OCI-LY7 (cell line): ENCODE results near the gene FANCG. TPM values are rescaled to one million over a fixed set of nuclear protein-coding genes. Genes with fewer than 3 reads are reported as not detected.
A peak's percentile ranks its signal among the peaks of the same experiment; 100 is the strongest.

Experiments
- BruUV-seq: library from RNA; stranded (reverse); fragments of 400-500 nt; replicated peaks from 2 replicates; lab custom pipeline; 2021; lab: Mats Ljungman, UMichigan
- CTCF ChIA-PET: fragments of 300-600 bp; sonication (Branson Sonifier 250); formaldehyde crosslinking; loops from one replicate; lab custom pipeline; 2022; ENCODE audit warnings: antibody characterized with exemption; ENCODE audit not compliant: unreplicated experiment; lab: Charles Lee
- POLR2A ChIA-PET: fragments of 300-600 bp; sonication (Branson Sonifier 250); formaldehyde crosslinking; loops from one replicate; lab custom pipeline; 2022; ENCODE audit warnings: antibody characterized with exemption; lab: Charles Lee
- DNase-seq: peaks from one replicate; pipeline ENCODE4 v3.0.0-alpha.2; 2015; ENCODE audit warnings: low spot score
- H2AFZ ChIP-seq: fragments of 200-600 bp; sonication (generic), shearing (Covaris generic); 2 replicates; pipeline ENCODE4 v1.6.1; 2014; ENCODE audit warnings: mild to moderate bottlenecking, antibody characterized with exemption, low read length, moderate library complexity
- H3K27ac ChIP-seq: fragments of 200-600 bp; sonication (generic); 2 replicates; pipeline ENCODE4 v1.5.1; 2014; ENCODE audit warnings: mixed run types, low read depth, mild to moderate bottlenecking, moderate library complexity, low read length, inconsistent platforms; ENCODE audit not compliant: poor library complexity, severe bottlenecking
- H3K36me3 ChIP-seq: fragments of 200-600 bp; sonication (generic); 2 replicates; pipeline ENCODE4 v1.6.1; 2014; ENCODE audit warnings: mild to moderate bottlenecking, antibody characterized with exemption, low read length, moderate library complexity, mixed read lengths; ENCODE audit not compliant: insufficient read depth
- H3K4me1 ChIP-seq: fragments of 200-600 bp; sonication (generic); 2 replicates; pipeline ENCODE4 v1.5.1; 2014; ENCODE audit warnings: mild to moderate bottlenecking, low read length; ENCODE audit not compliant: insufficient read depth, poor library complexity, severe bottlenecking
- H3K4me2 ChIP-seq: fragments of 200-600 bp; sonication (generic); 2 replicates; pipeline ENCODE4 v1.6.1; 2014; ENCODE audit warnings: mild to moderate bottlenecking, low read length
- H3K4me3 ChIP-seq: fragments of 200-600 bp; sonication (generic); 2 replicates; pipeline ENCODE4 v1.5.1; 2014; ENCODE audit warnings: mild to moderate bottlenecking, low read depth, low read length; ENCODE audit not compliant: poor library complexity, severe bottlenecking
- H3K79me2 ChIP-seq: fragments of 200-600 bp; sonication (generic); 2 replicates; pipeline ENCODE4 v1.6.1; 2016; ENCODE audit warnings: low read depth, mild to moderate bottlenecking, low read length, moderate library complexity, mixed read lengths; ENCODE audit not compliant: insufficient read depth
- H3K9me2 ChIP-seq: fragments of 200-600 bp; sonication (generic); 2 replicates; pipeline ENCODE4 v1.6.1; 2016; ENCODE audit warnings: mild to moderate bottlenecking, low read length, mixed read lengths; ENCODE audit not compliant: insufficient read depth
- H3K9me3 ChIP-seq: fragments of 200-600 bp; sonication (generic); 2 replicates; pipeline ENCODE4 v1.6.1; 2014; ENCODE audit warnings: mild to moderate bottlenecking, mixed run types, low read length, mixed read lengths
- H4K20me1 ChIP-seq: fragments of 200-600 bp; sonication (generic); 2 replicates; pipeline ENCODE4 v1.6.1; 2014; ENCODE audit warnings: mild to moderate bottlenecking, antibody characterized with exemption, low read length, moderate library complexity, mixed read lengths; ENCODE audit not compliant: insufficient read depth
- CTCF ChIP-seq: fragments of 200-600 bp; sonication (generic); conservative IDR thresholded peaks from 2 replicates; pipeline ENCODE4 v1.5.1; 2014; ENCODE audit warnings: mild to moderate bottlenecking, antibody characterized with exemption, low read length, moderate library complexity, mixed read lengths
- EZH2phosphoT487 ChIP-seq: fragments of 200-600 bp; sonication (generic); IDR thresholded peaks from 2 replicates; pipeline ENCODE4 v1.6.1; 2018; ENCODE audit warnings: low read depth, borderline replicate concordance, mild to moderate bottlenecking, mixed run types, antibody characterized with exemption, low read length, moderate library complexity, mixed read lengths
- intact Hi-C: fragments of 100-400 bp; cut with micrococcal nuclease; formaldehyde crosslinking; loops from one replicate; pipeline ENCODE4 v1.10.0; 2022; ENCODE audit not compliant: unreplicated experiment
- total RNA-seq, 2 experiments: library from RNA; depleted of rRNA in 1 of 2; stranded (reverse); fragments of >200 nt in 1 of 2; shearing (Covaris generic) in 1 of 2; gene quantifications; 2 replicates each; pipeline ENCODE4 v1.2.3, GENCODE V29; 2014 to 2022

Gene FANCG
- total RNA-seq, 2 experiments from 2014 or later, result 85.1 to 121 TPM

- Histone ChIP-seq H3K4me3 (peak within 1 kb of the TSS; percentile 92), H3K36me3 (peaks cover 87% of the 10 kb centered on the region), H3K9me3 (no peaks in the 10 kb centered on the region), H3K79me2 (peaks cover 43% of the 10 kb centered on the region), H3K27ac (peak within 1 kb of the TSS; percentile 92), H3K4me1 (peaks cover 29% of the 10 kb centered on the region), H4K20me1 (peaks cover 26% of the 10 kb centered on the region), H2AFZ (no peak within 1 kb of the TSS; the same call in 1 of the 2 replicates), H3K9me2 (no peaks in the 10 kb centered on the region), H3K4me2 (peak within 1 kb of the TSS; percentile 96)
- ChIA-PET CTCF (interaction anchor here (0.6 to 1.0 kb wide), 2 partner anchors 8 to 144 kb away, joined by 3 to 4 read pairs; no protein-coding TSS in a partner anchor), POLR2A (interaction anchor here (0.6 to 1.0 kb wide), 2 partner anchors 25 to 27 kb away, joined by 3 to 8 read pairs; no protein-coding TSS in a partner anchor)
- intact Hi-C loops, result loop anchor here (1.0 to 10.0 kb wide), 3 partner anchors 83 to 662 kb away; partner anchors contain the start of genes CREB3, DNAJB5, TESK1 and TLN1
- BruUV-seq, result no TSS peak
- no peak for TF ChIP-seq EZH2phosphoT487
- no peak for TF ChIP-seq CTCF
- peak; percentile 97 for DNase-seq
These were observed 7.1 kb downstream of the FANCG start, which contains the start of gene VCP for GRCh38 chr9:35072461-35073278. Gene VCP (minus strand): TSS chr9:35072625. CDS start chr9:35072353, 272 bp downstream.

GRCh38 chr9:35071814-35072460 lies 7.8 kb downstream of the FANCG start:
- no TSS peak for BruUV-seq

More at GRCh38 chr9:35071814-35072460, 7.8 kb downstream of the FANCG start:
- H3K4me1 ChIP-seq, result peaks cover 33% of the 10 kb centered on the region
- ChIA-PET CTCF (interaction anchor here (1.0 kb wide), 1 partner anchor 9 kb away, joined by 3 read pairs; no protein-coding TSS in a partner anchor), POLR2A (interaction anchor here (0.6 to 2.5 kb wide), 8 partner anchors 8 to 89 kb away, joined by 3 to 22 read pairs (median 4); partner anchors contain the start of genes ATOSB and FANCG)
- H3K27ac ChIP-seq, result peak overlapping the region; percentile 92
- H3K9me2 ChIP-seq, result no peaks in the 10 kb centered on the region
- peaks cover 26% of the 10 kb centered on the region for H4K20me1 ChIP-seq
- H3K4me3 ChIP-seq, result peak overlapping the region; percentile 92
- H3K4me2 ChIP-seq, result peak overlapping the region; percentile 96
- peaks cover 49% of the 10 kb centered on the region for H3K79me2 ChIP-seq
- peak; percentile 87 for DNase-seq
- no peak overlapping the region; the same call in 1 of the 2 replicates for H2AFZ ChIP-seq
- TF ChIP-seq EZH2phosphoT487 (no peak), CTCF (peak; percentile 64)
- H3K9me3 ChIP-seq, result no peaks in the 10 kb centered on the region
- H3K36me3 ChIP-seq, result peaks cover 87% of the 10 kb centered on the region
- intact Hi-C loops, result loop anchor here (1.0 to 10.0 kb wide), 3 partner anchors 83 to 663 kb away; partner anchors contain the start of genes CREB3, DNAJB5, TESK1 and TLN1
